OCI-LY1 (cell line): ENCODE data around the gene XRCC6.
"Not testable (repeated sequence)": the region's sequence is repeated elsewhere in the genome, so short reads cannot be mapped to it uniquely, and the experiment has no call there.

Source experiments
- H2AFZ ChIP-seq: fragments of 200-600 bp; sonication (generic), shearing (Covaris generic); 2 replicates; pipeline ENCODE4 v1.6.0; 2014; ENCODE audit warnings: antibody characterized with exemption, mild to moderate bottlenecking, low read length
- H3F3A ChIP-seq: fragments of 200-600 bp; sonication (generic), shearing (Covaris generic); 2 replicates; pipeline ENCODE4 v1.6.0; 2014; ENCODE audit warnings: mild to moderate bottlenecking, antibody characterized with exemption, low read length, moderate library complexity; ENCODE audit not compliant: insufficient read depth
- H3K27ac ChIP-seq: fragments of 200-600 bp; sonication (generic); 2 replicates; pipeline ENCODE4 v1.5.1; 2014; ENCODE audit warnings: low read length, mixed run types, mild to moderate bottlenecking, low read depth; ENCODE audit not compliant: poor library complexity, severe bottlenecking
- H3K27me3 ChIP-seq: fragments of 200-600 bp; sonication (generic); 2 replicates; pipeline ENCODE4 v1.6.0; 2014; ENCODE audit warnings: antibody characterized with exemption, mild to moderate bottlenecking, low read length, moderate library complexity; ENCODE audit not compliant: insufficient read depth
- H3K36me3 ChIP-seq: fragments of 200-600 bp; sonication (generic); 2 replicates; pipeline ENCODE4 v1.6.1; 2014; ENCODE audit warnings: mild to moderate bottlenecking, antibody characterized with exemption, low read length, moderate library complexity, mixed read lengths; ENCODE audit not compliant: insufficient read depth
- H3K4me1 ChIP-seq: fragments of 200-600 bp; sonication (generic); 2 replicates; pipeline ENCODE4 v1.5.1; 2014; ENCODE audit warnings: mild to moderate bottlenecking, low read length, moderate library complexity; ENCODE audit not compliant: insufficient read depth, severe bottlenecking
- H3K4me2 ChIP-seq: fragments of 200-600 bp; sonication (generic), shearing (Covaris generic); 2 replicates; pipeline ENCODE4 v1.6.1; 2014; ENCODE audit warnings: low read length
- H3K4me3 ChIP-seq: fragments of 200-600 bp; sonication (generic); 2 replicates; pipeline ENCODE4 v1.5.1; 2014; ENCODE audit warnings: low read length, low read depth, mild to moderate bottlenecking, mixed read lengths; ENCODE audit not compliant: poor library complexity, severe bottlenecking
- H3K79me2 ChIP-seq: fragments of 200-600 bp; shearing (Covaris generic); 2 replicates; pipeline ENCODE4 v1.6.1; 2016; ENCODE audit warnings: mixed run types, low read length, mixed read lengths; ENCODE audit not compliant: insufficient read depth
- H3K9ac ChIP-seq: fragments of 200-600 bp; sonication (generic), shearing (Covaris generic); 2 replicates; pipeline ENCODE4 v1.6.1; 2014; ENCODE audit warnings: mild to moderate bottlenecking, low read length, mixed read lengths
- H3K9me2 ChIP-seq: fragments of 200-600 bp; sonication (generic), shearing (Covaris generic); 2 replicates; pipeline ENCODE4 v1.6.1; 2014; ENCODE audit warnings: low read depth, mild to moderate bottlenecking, low read length, mixed read lengths
- H3K9me3 ChIP-seq: fragments of 200-600 bp; shearing (Covaris generic); 2 replicates; pipeline ENCODE4 v1.6.1; 2014; ENCODE audit warnings: low read length, mixed read lengths
- H4K20me1 ChIP-seq: fragments of 200-600 bp; sonication (generic), shearing (Covaris generic); 2 replicates; pipeline ENCODE4 v1.6.0; 2016; ENCODE audit warnings: mild to moderate bottlenecking, low read length; ENCODE audit not compliant: insufficient read depth
- EZH2 ChIP-seq: fragments of 200-600 bp; sonication (generic), shearing (Covaris generic); IDR thresholded peaks from 2 replicates; pipeline ENCODE4 v1.8.0; 2017; ENCODE audit warnings: borderline replicate concordance, mixed run types, mild to moderate bottlenecking, antibody characterized with exemption, low read length, moderate library complexity, mixed read lengths
- TF ChIP-seq, protein P1 (sequence below): fragments of 200-600 bp; sonication (generic), shearing (Covaris generic); IDR thresholded peaks from 2 replicates; pipeline ENCODE4 v1.5.1; 2017; ENCODE audit warnings: mild to moderate bottlenecking, antibody characterized with exemption, low read length, moderate library complexity, mixed read lengths

The XRCC6 gene

GRCh38 chr22:41683616-41684015 is 62.5 kb downstream of the XRCC6 start:
- H3K4me1 ChIP-seq: peaks cover 23% of the 10 kb centered on the region
- H3K27me3 ChIP-seq: no peaks in the 10 kb centered on the region
- peaks cover 90% of the 10 kb centered on the region for H3K79me2 ChIP-seq
- H3K4me3 ChIP-seq: no peak overlapping the region
- TF ChIP-seq EZH2: no peak
- TF ChIP-seq, protein P1, sequence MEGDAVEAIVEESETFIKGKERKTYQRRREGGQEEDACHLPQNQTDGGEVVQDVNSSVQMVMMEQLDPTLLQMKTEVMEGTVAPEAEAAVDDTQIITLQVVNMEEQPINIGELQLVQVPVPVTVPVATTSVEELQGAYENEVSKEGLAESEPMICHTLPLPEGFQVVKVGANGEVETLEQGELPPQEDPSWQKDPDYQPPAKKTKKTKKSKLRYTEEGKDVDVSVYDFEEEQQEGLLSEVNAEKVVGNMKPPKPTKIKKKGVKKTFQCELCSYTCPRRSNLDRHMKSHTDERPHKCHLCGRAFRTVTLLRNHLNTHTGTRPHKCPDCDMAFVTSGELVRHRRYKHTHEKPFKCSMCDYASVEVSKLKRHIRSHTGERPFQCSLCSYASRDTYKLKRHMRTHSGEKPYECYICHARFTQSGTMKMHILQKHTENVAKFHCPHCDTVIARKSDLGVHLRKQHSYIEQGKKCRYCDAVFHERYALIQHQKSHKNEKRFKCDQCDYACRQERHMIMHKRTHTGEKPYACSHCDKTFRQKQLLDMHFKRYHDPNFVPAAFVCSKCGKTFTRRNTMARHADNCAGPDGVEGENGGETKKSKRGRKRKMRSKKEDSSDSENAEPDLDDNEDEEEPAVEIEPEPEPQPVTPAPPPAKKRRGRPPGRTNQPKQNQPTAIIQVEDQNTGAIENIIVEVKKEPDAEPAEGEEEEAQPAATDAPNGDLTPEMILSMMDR: no peak
- no peaks in the 10 kb centered on the region for H3K9me2 ChIP-seq
- no peak overlapping the region for H3K4me2 ChIP-seq
- no peaks in the 10 kb centered on the region for H4K20me1 ChIP-seq
- peaks cover 42% of the 10 kb centered on the region for H3K36me3 ChIP-seq
- no peaks in the 10 kb centered on the region for H3F3A ChIP-seq
- H3K9ac ChIP-seq: no peak overlapping the region
- no peaks in the 10 kb centered on the region for H3K9me3 ChIP-seq
- H3K27ac ChIP-seq: no peak overlapping the region
- H2AFZ ChIP-seq: no peak overlapping the region

DNA sequence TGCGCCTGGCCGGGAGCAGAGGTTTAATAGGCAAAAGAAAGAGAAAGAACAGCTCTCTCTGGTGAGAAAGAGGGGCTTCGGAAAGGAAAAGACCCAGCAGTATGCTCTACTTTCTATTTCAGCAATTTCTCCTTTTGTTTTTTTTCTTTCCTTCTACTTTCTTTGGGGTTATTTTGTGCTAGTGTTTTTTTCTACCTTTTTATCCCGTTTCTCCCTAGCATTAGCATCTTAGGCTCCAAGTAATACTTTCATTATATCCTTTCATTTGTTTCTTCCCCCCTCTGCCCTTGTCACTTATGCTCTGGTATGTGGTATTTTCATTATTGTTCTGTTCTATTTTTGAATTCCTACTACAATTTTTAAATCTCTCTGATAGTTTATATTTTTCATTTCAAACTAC is 63.1 kb downstream of the XRCC6 start:
- Histone ChIP-seq H3K9me3 (no peaks in the 10 kb centered on the region), H3K27ac (no peak overlapping the region), H2AFZ (no peak overlapping the region), H3K79me2 (peaks cover 91% of the 10 kb centered on the region), H3K9me2 (no peaks in the 10 kb centered on the region), H3K27me3 (no peaks in the 10 kb centered on the region), H3K9ac (no peak overlapping the region), H3K36me3 (peaks cover 37% of the 10 kb centered on the region), H3K4me2 (no peak overlapping the region), H3F3A (no peaks in the 10 kb centered on the region), H4K20me1 (no peaks in the 10 kb centered on the region), H3K4me1 (peaks cover 27% of the 10 kb centered on the region), H3K4me3 (no peak overlapping the region)
- no peak for TF ChIP-seq EZH2
- TF ChIP-seq, protein P1: no peak

- Histone ChIP-seq H3K36me3 (peaks cover 14% of the 10 kb centered on the region), H3K4me1 (peaks cover 20% of the 10 kb centered on the region), H3K9ac (peak overlapping the region; percentile 92; the same call in 1 of the 2 replicates), H3K79me2 (peaks cover 67% of the 10 kb centered on the region), H3K4me2 (peak overlapping the region; percentile 93), H3K4me3 (peak overlapping the region; percentile 79)
- not testable (repeated sequence) for H3K27ac ChIP-seq, H3K9me3 ChIP-seq, H2AFZ ChIP-seq, H4K20me1 ChIP-seq, H3K9me2 ChIP-seq, H3K27me3 ChIP-seq, H3F3A ChIP-seq
Measured at GRCh38 chr22:41686890-41687289, 65.8 kb downstream of the XRCC6 start.

DNA sequence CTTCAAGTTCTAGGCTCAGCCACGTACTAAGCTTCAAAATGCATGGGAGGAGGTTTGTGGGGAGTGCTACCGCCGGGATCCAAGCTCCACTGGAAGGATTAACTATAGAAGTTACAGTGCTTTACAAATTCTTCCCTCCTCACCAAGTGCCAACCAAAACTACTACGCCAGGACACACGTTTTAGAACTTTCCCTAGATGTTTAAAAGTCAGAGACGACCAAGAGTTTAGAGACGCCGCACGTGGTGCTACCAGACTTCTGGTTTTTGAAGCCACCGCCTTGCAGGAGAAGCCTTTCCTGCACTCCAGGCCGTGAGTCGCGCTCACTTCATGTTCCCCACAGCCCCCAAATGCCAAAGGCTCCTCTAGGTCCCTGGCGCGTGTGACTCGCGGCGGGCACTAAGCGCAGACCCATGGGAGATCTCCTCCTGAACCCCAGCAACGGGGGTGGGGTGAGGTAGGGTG is 66.8 kb downstream of the XRCC6 start:
- H3K79me2 ChIP-seq: peaks cover 58% of the 10 kb centered on the region
- TF ChIP-seq, protein P1: no peak
- TF ChIP-seq EZH2: no peak
- H3K27ac ChIP-seq: peak overlapping the region; percentile 65
- peaks cover 10% of the 10 kb centered on the region for H3K36me3 ChIP-seq
- H3F3A ChIP-seq: no peaks in the 10 kb centered on the region
- H3K4me3 ChIP-seq: peak overlapping the region; percentile 79
- peaks cover 18% of the 10 kb centered on the region for H3K4me1 ChIP-seq
- no peak overlapping the region for H2AFZ ChIP-seq
- no peaks in the 10 kb centered on the region for H3K9me2 ChIP-seq
- no peaks in the 10 kb centered on the region for H3K9me3 ChIP-seq
- peak overlapping the region; percentile 92 for H3K9ac ChIP-seq
- H4K20me1 ChIP-seq: no peaks in the 10 kb centered on the region
- H3K27me3 ChIP-seq: no peaks in the 10 kb centered on the region
- peak overlapping the region; percentile 93 for H3K4me2 ChIP-seq
